COLO668 (cell line): ENCODE data around the gene LRATD1.
A peak's percentile ranks its signal among the peaks of the same experiment; 100 is the strongest.
"Not testable (repeated sequence)": the region's sequence is repeated elsewhere in the genome, so short reads cannot be mapped to it uniquely, and the experiment has no call there.

Experiments
- DNase-seq: peaks from one replicate; lab custom pipeline; 2025; ENCODE audit not compliant: unreplicated experiment; lab: John Stamatoyannopoulos, UW

LRATD1 gene, protein sequence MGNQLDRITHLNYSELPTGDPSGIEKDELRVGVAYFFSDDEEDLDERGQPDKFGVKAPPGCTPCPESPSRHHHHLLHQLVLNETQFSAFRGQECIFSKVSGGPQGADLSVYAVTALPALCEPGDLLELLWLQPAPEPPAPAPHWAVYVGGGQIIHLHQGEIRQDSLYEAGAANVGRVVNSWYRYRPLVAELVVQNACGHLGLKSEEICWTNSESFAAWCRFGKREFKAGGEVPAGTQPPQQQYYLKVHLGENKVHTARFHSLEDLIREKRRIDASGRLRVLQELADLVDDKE

GRCh38 chr2:14632133-14632936 is at the start of gene LRATD1:
TSS of gene LRATD1 (plus strand) at chr2:14632717. CDS start at chr2:14633980, 1,263 bp downstream.
- DNase-seq, result peak; percentile 96

- DNase-seq, result no peak
Measured at GRCh38 chr2:14583059-14583458, 49.5 kb upstream of the LRATD1 start.

DNA sequence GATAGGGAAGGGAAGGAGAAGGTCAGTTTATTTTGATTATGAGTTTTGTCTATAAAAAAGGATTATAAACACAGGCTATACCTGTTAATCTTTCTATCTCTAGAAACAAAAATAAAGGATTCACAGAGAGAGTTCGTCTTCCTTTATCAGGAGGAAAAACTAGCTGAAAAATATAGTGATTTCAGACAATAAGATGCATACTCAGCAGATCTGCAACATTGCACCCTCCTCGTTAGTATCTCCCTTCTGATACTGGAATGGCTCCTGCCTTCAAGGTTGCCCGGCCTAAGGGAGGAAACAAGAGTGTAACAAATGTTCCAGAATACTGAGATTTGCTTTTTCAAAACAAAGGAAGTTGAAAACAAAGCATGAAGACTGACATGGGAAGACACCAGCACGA is 48.7 kb upstream of the LRATD1 start:
- no peak for DNase-seq

- DNase-seq, result no peak
Measured at GRCh38 chr2:14587119-14587518, 45.4 kb upstream of the LRATD1 start.

DNA sequence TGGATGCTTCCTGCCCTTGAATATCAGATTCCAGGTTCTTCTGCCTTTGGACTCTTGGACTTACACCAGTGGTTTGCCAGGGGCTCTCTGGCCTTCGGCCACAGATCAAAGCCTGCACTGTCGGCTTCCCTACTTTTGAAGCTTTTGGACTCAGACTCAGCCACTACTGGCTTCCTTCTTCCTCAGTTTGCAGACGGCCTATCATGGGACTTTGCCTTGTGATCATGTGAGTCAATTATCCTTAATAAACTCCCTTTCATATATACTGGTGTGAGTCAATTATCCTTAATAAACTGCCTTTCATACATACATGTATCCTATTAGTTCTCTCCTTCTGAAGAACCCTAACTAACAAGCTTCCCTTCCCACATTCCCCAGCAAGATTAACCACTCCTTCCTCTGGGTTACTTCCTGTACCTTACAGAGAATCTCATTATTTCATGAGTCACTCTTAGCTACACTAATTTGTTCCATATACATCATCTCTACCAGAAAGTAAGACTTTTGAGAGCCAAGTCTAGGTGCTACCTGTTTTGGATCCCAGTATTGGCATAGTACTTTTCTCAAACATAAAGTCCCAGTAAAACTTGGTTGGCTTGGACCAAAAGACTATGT is 31.3 kb upstream of the LRATD1 start:
- no peak for DNase-seq

DNA sequence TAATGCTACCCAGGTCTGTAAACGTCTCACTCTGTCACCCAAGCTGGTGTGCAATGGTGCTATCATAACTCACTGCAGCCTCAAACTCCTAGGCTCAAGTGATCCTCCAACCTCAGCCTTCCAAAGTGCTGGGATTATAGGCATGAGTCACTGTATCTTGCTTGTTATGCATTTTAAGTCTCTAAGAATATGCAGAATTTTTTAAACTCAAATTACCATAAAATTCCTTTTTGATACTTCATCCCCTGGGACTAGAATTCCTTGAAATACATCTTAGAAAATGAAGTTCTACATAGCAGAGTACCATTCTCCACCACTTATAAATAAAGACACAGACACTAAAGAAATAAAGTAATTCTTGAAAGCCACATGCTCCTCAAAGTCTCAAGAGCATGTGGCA is 30.2 kb upstream of the LRATD1 start:
- no peak for DNase-seq

- DNase-seq, result no peak
Measured at GRCh38 chr2:14603676-14604075, 28.8 kb upstream of the LRATD1 start.

GRCh38 chr2:14608245-14608644 is 24.3 kb upstream of the LRATD1 start:
- no peak for DNase-seq

GRCh38 chr2:14614017-14614416 is 18.5 kb upstream of the LRATD1 start:
- no peak for DNase-seq

- DNase-seq, result no peak
Measured at GRCh38 chr2:14615121-14615520, 17.4 kb upstream of the LRATD1 start.

GRCh38 chr2:14615760-14616159 is 16.8 kb upstream of the LRATD1 start:
- no peak for DNase-seq

DNA sequence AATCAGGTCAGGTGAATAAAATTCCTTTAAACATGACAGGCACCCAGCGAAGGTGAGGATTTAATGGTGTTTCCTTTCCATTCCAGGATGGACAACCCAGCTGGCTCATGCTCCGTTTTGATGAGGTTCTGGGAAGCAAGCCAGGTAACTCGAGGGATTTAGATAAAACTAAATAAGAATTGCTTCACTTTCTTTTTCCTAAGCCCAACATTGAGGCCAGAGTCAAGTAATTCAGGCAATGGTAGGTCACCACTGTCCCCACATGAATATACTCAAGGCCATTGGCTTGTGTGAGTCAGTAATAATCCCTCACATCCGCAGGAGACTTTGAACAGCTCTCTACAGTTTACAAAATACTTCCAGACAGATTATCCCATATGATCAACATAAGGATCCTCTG is 16.2 kb upstream of the LRATD1 start:
- DNase-seq, result no peak

GRCh38 chr2:14616950-14617349 is 15.6 kb upstream of the LRATD1 start:
- DNase-seq, result no peak

DNA sequence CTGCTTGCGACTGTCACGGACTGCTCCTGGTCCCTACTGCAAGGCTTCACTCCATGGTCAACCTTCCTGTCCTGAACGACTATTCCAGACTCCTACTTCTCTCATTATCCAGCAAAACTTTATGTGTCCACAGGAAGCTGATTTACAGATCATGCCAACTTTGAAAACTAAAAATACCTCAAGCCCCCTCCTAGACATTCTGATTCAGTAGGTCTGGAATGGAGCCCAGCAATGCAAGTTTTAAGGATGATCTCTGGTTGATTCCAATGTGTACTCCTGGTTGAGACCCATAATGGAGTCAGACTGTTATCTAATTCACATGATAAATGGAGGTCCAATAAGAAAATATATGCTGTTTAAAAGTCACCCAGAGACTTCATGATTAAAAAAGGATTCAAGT is 13.1 kb upstream of the LRATD1 start:
- DNase-seq, result no peak

DNA sequence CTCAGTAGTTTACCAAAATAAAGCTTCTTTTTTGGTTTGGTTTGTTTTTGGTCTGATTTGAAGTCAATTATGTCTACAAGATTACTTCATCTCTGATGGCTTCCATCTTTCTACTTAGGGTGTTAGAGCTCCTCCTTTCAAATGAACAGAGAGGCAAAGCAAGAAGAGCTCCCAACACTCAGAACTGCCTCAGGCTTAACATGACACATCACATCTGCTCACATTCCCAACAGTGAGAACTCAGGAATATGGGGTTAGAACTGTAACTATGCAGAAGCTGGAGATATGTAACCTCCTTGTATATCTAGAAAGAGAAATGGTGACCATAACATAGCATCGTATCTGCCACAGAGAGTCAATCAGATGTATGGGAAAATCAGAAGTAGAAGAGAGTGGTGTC is 11.4 kb upstream of the LRATD1 start:
- no peak for DNase-seq

DNA sequence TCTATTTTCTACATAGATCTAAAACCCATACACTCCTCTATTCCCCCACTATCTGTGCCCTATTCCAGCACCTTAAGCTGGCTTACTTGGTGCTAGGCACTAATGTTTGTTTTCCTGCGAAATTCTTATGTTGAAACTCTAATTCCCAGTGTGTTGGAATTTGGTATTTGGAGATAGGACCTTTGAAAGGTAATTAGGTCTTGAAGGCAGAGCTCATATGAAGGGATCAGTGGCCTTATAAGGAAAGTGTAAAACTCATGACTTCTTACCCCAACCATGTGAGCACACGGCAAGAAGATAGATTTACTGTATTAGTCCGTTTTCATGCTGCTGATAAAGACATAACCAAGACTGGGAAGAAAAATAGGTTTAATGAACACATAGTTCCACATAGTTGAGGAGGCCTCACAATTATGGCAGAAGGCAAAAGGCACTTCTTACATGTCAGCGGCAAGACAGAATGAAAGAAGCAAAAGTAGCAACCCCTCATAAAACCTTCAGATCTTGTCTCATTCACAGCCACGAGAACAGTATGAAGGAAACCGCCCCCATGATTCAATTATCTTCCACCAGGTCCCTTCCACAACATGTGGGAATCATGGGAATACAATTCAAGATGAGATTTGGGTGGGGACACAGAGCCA is 10.5 kb upstream of the LRATD1 start:
- DNase-seq, result no peak

DNA sequence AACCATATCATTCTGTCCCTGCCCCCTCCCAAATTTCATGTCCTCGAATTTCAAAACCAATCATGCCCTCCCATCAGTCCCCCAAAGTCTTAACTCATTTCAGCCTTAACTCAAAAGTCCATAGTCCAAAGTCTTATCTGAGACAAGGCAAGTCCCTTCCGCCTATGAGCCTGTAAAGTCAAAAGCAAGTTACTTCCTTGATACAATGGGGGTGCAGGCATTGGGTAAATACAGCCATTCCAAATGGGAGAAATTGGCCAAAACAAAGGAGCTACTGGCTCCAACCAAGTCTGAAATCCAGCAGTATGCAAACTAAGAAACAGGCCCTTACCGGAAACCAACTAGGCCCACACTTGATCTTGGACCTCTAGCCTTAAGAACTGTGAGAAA is 10.0 kb upstream of the LRATD1 start:
- not testable (repeated sequence) for DNase-seq

DNA sequence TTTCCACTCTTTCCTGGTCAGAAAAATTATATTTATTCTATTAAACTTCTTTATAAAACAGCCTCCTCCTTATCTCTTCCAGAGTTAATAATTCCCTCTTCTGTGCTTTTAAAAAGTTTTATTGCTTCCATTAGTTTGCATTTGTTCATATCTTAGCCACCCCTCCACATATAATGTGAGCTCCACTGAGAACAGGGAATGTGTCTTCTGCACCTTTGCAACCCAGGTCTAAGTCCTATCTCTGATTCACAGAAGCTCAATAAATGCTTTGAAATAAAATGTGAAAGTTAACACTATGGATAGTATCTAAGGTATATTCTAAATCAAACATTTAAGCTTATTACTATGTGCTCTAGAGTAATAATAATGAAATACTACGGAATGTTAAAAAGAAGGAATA is 9.3 kb upstream of the LRATD1 start:
- no peak for DNase-seq

DNA sequence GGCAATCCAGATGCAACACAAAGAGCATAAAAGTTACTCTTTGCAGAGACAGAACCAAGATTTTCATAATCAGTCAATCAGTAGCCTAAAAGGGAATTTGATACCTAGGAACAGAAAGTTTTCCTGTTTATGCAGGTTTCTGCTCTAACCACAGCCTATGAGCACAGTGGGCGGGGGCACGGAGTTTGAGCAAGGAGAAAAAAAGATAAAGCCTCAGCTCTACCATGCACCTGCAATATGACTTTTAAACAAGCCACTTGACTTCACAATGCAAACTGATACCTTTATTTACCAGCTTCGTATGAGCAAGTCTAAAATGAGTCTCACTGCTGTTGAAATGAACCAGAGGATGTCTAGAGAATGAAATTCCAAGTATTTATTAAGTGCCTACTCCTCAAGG is 5.6 kb upstream of the LRATD1 start:
- DNase-seq, result peak; percentile 70

- DNase-seq, result no peak
Measured at GRCh38 chr2:14628901-14629300, 3.6 kb upstream of the LRATD1 start.

GRCh38 chr2:14631406-14632040 is 994 bp upstream of the LRATD1 start:
- DNase-seq, result no peak
